DND-41 (cell line): ENCODE measurements around the gene ACOXL.

Source experiments
- EZH2 ChIP-seq: IDR thresholded peaks from 3 replicates; pipeline ENCODE4 v1.6.1; 2012; ENCODE audit warnings: borderline replicate concordance, low read depth, mild to moderate bottlenecking, moderate library complexity, low read length, inconsistent platforms; ENCODE audit not compliant: severe bottlenecking
- TF ChIP-seq, protein P1 (sequence below): IDR thresholded peaks from 2 replicates; pipeline ENCODE4 v1.5.1; 2012; ENCODE audit warnings: borderline replicate concordance, low read length, moderate library complexity, mild to moderate bottlenecking; ENCODE audit not compliant: poor library complexity, severe bottlenecking; ENCODE audit errors: extremely low read depth

DNA sequence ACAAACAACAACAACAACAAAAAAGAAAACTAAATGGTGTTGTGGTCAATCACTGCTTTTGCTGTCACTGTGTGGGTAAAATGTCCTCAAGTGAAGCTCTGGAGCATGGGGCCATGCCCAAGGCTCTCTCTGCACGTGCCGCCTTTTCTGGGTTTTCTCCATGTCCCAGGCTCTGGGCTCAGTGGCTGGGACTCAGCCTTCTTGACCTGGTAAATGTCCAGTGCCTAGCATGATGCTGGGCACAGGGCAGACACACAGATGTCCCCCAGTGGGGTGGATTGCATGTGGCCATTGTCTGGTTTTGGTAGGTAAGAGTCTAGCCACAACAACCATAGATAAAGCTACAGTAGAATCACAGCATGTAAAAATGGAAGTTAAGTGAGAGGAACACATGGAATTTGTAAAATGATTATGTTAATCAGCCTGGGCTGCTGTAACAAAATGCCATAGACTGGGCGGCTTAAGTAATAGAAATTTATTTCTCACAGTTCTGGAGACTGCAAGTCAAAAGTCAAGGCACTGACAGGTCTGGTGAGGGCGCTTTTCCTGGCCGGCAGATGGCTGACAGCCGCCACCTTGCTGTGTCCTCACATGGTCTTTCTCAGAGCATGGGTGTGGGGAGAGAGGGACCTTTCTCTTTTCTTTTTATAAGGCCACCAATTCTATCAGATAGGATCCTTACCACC is 174.4 kb downstream of the ACOXL start:
- TF ChIP-seq, protein P1, sequence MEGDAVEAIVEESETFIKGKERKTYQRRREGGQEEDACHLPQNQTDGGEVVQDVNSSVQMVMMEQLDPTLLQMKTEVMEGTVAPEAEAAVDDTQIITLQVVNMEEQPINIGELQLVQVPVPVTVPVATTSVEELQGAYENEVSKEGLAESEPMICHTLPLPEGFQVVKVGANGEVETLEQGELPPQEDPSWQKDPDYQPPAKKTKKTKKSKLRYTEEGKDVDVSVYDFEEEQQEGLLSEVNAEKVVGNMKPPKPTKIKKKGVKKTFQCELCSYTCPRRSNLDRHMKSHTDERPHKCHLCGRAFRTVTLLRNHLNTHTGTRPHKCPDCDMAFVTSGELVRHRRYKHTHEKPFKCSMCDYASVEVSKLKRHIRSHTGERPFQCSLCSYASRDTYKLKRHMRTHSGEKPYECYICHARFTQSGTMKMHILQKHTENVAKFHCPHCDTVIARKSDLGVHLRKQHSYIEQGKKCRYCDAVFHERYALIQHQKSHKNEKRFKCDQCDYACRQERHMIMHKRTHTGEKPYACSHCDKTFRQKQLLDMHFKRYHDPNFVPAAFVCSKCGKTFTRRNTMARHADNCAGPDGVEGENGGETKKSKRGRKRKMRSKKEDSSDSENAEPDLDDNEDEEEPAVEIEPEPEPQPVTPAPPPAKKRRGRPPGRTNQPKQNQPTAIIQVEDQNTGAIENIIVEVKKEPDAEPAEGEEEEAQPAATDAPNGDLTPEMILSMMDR = peak; percentile 4
- TF ChIP-seq EZH2 = no peak
